Gastroesophageal sphincter (tissue), 4 donors: ENCODE measurements around the gene SORBS1. TPM values are rescaled to one million over a fixed set of nuclear protein-coding genes. Genes with fewer than 3 reads are reported as not detected.

Experiments used
- ATAC-seq: fragments of 150-250 bp; one replicate; pipeline ENCODE4 v1.9.1; 2016; ENCODE audit warnings: mild to moderate bottlenecking, moderate library complexity
- H3K27ac ChIP-seq, 4 donors: fragments of 200-600 bp; sonication (generic) in 3 of 4; 1 replicate in 3 of 4; 2 replicates in 1 of 4; pipeline ENCODE4 v1.5.1; 2016 to 2019
- H3K27me3 ChIP-seq: fragments of 200-600 bp; sonication (generic); one replicate; pipeline ENCODE4 v1.5.1; 2019
- H3K36me3 ChIP-seq, 2 donors: fragments of 200-600 bp; sonication (generic); one replicate each; pipeline ENCODE4 v1.5.1; 2019; ENCODE audit warnings: control low read depth in 1 of 2
- H3K4me1 ChIP-seq, 3 donors: fragments of 200-600 bp; sonication (generic); 1 replicate in 2 of 3; 2 replicates in 1 of 3; pipeline ENCODE4 v1.5.1; 2016 to 2019; ENCODE audit warnings: control low read depth in 2 of 3
- H3K4me3 ChIP-seq, 2 donors: fragments of 200-600 bp; sonication (generic); one replicate each; pipeline ENCODE4 v1.5.1; 2019; ENCODE audit warnings: mild to moderate bottlenecking in 1 of 2, moderate library complexity in 1 of 2
- H3K9me3 ChIP-seq, 3 donors: fragments of 200-600 bp; sonication (generic); one replicate each; pipeline ENCODE4 v1.5.1; 2017 to 2019; ENCODE audit warnings: control low read depth in 2 of 3
- EP300 ChIP-seq: sonication (generic); formaldehyde crosslinking; IDR thresholded peaks from one replicate; pipeline ENCODE4 v1.6.1; 2017; ENCODE audit warnings: antibody characterized with exemption, mild to moderate bottlenecking
- POLR2A ChIP-seq, 2 donors: fragments of 450-650 bp; IDR thresholded peaks; one replicate each; pipeline ENCODE4 v1.6.1; 2017; ENCODE audit warnings: antibody characterized with exemption in 2 of 2, mild to moderate bottlenecking in 2 of 2, moderate library complexity in 1 of 2
- POLR2AphosphoS5 ChIP-seq: sonication (generic); formaldehyde crosslinking; IDR thresholded peaks from one replicate; pipeline ENCODE4 v1.6.1; 2017; ENCODE audit warnings: antibody characterized with exemption
- WGBS, 2 donors: methylation state at CpG; one replicate each; pipeline ENCODE4 v1.1.5; 2018; ENCODE audit warnings: low coverage in 1 of 2; 5-methylcytosine and 5-hydroxymethylcytosine counted together
- total RNA-seq, 4 donors: library from RNA; depleted of rRNA; stranded (reverse); fragments of >200 nt; gene quantifications; one replicate each; pipeline ENCODE4 v1.1.0, GENCODE V29; 2016
- TF ChIP-seq, protein P1 (sequence below), 4 experiments: fragments of 200-600 bp in 2 of 4; fragments of 450-650 bp in 2 of 4; sonication (generic) in 1 of 4; IDR thresholded peaks; one replicate each; pipeline ENCODE4 v1.5.1; 2017 to 2019; ENCODE audit warnings: antibody characterized with exemption in 4 of 4, mild to moderate bottlenecking in 2 of 4, moderate library complexity in 2 of 4

Gene SORBS1
- total RNA-seq, 4 donors from 2014 or later: 1,866 to 2,220 (median 1,948) TPM

DNA sequence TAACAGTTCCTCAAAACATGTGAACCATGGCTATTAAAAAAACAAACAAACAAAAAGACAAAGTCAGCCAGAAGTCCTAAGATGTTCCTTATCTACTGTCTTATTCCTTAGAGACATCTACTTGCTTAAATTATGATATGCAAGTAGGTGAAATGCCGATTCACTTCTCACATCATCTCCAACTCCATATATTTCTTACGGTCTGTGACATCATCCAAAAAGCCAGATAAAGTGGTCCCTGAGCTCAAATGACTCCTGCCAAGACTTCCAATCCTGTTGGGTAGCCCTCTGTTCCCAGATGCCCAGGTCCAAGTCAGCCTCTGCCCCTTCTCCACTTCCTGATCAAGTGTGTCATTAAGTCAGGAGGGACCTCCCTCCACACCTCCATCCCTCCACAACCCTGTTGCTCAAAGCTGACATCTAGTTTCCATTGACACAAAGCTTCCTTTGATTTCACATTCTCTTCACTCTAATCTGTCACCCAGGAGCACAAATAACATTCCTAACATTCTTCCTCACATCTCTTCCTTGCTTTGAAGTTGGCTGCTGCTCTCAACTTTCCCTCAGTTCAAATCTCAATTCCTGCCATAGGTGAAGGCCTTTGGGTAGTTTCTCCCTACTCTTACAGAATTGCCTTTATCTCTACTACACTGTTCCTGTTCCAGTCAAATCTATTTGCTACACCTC lies 214.3 kb downstream of the SORBS1 start:
- Histone ChIP-seq H3K27me3 (no peaks in the 10 kb centered on the region), H3K4me1 (peaks cover 14 to 62% (median 21%) of the 10 kb centered on the region in 3 donors), H3K4me3 (no peak overlapping the region), H3K36me3 (peaks cover 0 to 99% of the 10 kb centered on the region in 2 donors), H3K27ac (peak overlapping the region in 3 of 4 donors; percentile 44 to 53 (median 44)), H3K9me3 (no peaks in the 10 kb centered on the region)
- no peak for ATAC-seq
- whole genome bisulfite sequencing, 2 donors: 61 to 70% methylated on average over 2 of the region's 2 CpGs
- TF ChIP-seq POLR2AphosphoS5: peak; percentile 16
- no peak for TF ChIP-seq EP300
- TF ChIP-seq, protein P1, sequence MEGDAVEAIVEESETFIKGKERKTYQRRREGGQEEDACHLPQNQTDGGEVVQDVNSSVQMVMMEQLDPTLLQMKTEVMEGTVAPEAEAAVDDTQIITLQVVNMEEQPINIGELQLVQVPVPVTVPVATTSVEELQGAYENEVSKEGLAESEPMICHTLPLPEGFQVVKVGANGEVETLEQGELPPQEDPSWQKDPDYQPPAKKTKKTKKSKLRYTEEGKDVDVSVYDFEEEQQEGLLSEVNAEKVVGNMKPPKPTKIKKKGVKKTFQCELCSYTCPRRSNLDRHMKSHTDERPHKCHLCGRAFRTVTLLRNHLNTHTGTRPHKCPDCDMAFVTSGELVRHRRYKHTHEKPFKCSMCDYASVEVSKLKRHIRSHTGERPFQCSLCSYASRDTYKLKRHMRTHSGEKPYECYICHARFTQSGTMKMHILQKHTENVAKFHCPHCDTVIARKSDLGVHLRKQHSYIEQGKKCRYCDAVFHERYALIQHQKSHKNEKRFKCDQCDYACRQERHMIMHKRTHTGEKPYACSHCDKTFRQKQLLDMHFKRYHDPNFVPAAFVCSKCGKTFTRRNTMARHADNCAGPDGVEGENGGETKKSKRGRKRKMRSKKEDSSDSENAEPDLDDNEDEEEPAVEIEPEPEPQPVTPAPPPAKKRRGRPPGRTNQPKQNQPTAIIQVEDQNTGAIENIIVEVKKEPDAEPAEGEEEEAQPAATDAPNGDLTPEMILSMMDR (IDR thresholded peaks at IDR 0.05): no peak
- no peak for TF ChIP-seq POLR2A (IDR thresholded peaks at IDR 0.05)

DNA sequence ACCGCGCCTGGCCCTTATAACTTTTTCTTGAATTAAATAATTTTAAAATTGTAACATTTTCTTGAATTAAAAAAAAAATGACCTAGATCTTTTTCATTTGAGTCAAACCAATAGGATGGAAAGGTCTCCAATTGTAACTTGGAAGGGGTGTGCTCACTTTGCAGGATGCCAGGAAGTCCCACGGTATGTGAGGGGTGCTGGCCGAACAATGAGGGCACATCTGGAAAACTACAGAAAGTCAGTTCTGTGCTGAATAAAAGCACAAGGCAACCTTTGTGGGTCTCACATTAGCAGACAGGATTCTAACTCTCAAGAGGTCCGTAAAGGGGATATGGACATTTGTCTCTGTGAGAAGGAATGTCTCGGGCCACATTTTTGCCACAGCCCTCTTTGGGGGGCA lies 217.6 kb downstream of the SORBS1 start:
- Histone ChIP-seq H3K9me3 (no peaks in the 10 kb centered on the region), H3K36me3 (peaks cover 0 to 99% of the 10 kb centered on the region in 2 donors), H3K27me3 (no peaks in the 10 kb centered on the region), H3K4me3 (no peak overlapping the region), H3K4me1 (peaks cover 0 to 57% (median 12%) of the 10 kb centered on the region in 3 donors), H3K27ac (peak overlapping the region in 3 of 4 donors; percentile 16 to 56 (median 25))
- ATAC-seq: no peak
- 70% methylated on average over 2 to 6 of the region's 6 CpGs for WGBS, 2 donors
- TF ChIP-seq EP300 (no peak), POLR2AphosphoS5 (no peak)
- TF ChIP-seq, protein P1 (IDR thresholded peaks at IDR 0.05): no peak

DNA sequence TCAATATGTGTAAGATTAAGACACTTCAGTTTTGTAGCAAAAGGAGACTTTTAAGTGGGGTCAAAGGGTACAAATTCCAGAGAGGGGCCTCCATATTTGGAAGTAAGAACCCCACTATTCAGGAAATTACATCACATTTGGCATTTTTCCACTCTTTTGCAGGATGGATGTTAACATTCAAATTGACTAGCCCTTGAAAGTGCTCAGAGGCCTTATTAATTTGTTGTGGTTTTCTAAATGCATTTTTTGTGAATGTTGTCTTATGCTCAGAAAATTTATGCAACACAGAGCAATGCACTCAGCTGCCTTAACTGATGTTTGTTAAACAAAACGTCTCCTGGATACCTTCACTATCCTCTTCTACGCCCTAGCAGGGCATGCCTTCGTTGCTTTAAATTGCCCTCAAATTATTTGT lies 219.4 kb downstream of the SORBS1 start:
- peak overlapping the region; percentile 5 to 32 (median 22) for H3K27ac ChIP-seq
- WGBS, 2 donors: 27 to 31% methylated on average over 3 of the region's 3 CpGs
- peaks cover 0 to 99% of the 10 kb centered on the region in 2 donors for H3K36me3 ChIP-seq

DNA sequence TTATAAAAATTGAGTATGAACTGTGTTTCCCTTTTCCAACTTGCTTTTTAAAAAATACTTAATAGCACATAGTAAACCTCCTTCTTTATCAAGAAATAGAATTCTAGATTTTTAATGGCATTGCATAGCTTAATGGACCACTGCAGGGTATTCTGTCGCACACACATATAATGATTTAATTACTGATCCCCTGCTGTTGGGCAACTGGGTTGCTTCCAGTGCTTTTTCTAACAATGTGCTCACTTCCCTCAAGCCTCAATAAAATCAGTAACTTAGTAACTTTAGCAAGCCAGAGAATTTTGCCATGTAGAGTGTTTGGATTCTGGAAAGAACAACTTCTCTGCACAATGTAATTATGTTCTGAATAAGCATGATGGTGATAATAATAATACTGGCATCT lies 221.3 kb downstream of the SORBS1 start:
- WGBS, 2 donors: 100% methylated on average over 1 of the region's 1 CpG; no CpG with 5 or more reads in 1 of the 2 donors
- ATAC-seq: no peak
- no peak overlapping the region for H3K4me3 ChIP-seq
- H3K27ac ChIP-seq: peak overlapping the region in 1 of 4 donors; percentile 33
- no peak for TF ChIP-seq POLR2A (IDR thresholded peaks at IDR 0.05)
- no peaks in the 10 kb centered on the region for H3K27me3 ChIP-seq
- peaks cover 3 to 99% of the 10 kb centered on the region in 2 donors for H3K36me3 ChIP-seq
- H3K4me1 ChIP-seq: peaks cover 8 to 73% (median 20%) of the 10 kb centered on the region in 3 donors
- no peaks in the 10 kb centered on the region for H3K9me3 ChIP-seq

More for the DNA sequence above, 219.4 kb downstream of the SORBS1 start:
- H3K9me3 ChIP-seq: no peaks in the 10 kb centered on the region
- no peak for ATAC-seq
- no peak overlapping the region for H3K4me3 ChIP-seq
- TF ChIP-seq, protein P1 (IDR thresholded peaks at IDR 0.05): no peak
- TF ChIP-seq EP300 (no peak), POLR2AphosphoS5 (no peak), POLR2A (IDR thresholded peaks at IDR 0.05) (no peak)
- peaks cover 0 to 56% (median 2%) of the 10 kb centered on the region in 3 donors for H3K4me1 ChIP-seq
- no peaks in the 10 kb centered on the region for H3K27me3 ChIP-seq

DNA sequence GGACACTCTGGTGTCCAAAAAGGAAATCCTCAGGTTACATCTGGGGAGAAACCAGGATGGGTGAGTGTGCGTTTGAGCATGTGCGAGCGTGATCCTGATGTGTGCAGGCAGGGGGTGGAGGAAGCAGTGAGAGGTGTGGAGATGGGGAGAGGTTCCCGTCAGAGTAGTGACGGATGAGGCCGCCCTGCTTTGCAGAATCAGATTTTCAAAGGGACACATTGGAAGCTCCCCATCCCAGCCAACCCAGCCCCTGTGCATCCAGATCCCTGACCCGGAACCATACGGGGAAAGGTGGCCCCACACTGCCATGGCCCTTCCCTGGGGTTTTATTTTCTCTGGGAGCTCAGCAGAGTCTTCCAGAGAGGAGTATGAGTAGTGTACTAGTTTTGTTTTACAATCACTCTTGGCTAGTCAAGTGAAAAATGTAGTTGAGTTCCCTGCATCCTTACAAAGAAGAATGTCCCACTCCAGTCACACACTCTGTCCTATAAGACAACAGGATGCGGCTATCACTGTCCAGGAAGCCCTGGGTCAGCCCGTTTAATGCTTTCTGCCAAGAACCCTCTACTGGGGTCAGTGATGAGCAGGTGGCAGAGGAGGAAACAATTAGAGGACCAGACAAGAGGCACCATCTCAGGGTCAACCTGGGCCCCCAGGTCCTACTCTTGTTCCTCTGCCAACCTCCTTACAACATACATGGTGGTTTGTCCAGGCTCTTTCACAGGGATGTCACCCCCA lies 223.6 kb downstream of the SORBS1 start:
- Histone ChIP-seq H3K27me3 (no peaks in the 10 kb centered on the region), H3K9me3 (no peaks in the 10 kb centered on the region), H3K4me3 (no peak overlapping the region), H3K27ac (peak overlapping the region in 3 of 4 donors; percentile 55 to 90 (median 83)), H3K36me3 (peaks cover 3 to 92% of the 10 kb centered on the region in 2 donors), H3K4me1 (peaks cover 10 to 93% (median 29%) of the 10 kb centered on the region in 3 donors)
- 72% methylated on average over 7 of the region's 10 CpGs for WGBS, 2 donors
- TF ChIP-seq, protein P1 (IDR thresholded peaks at IDR 0.05): no peak
- TF ChIP-seq POLR2A (IDR thresholded peaks at IDR 0.05): no peak
- TF ChIP-seq POLR2AphosphoS5: peak; percentile 29
- TF ChIP-seq EP300: no peak
- no peak for ATAC-seq
